ENCODE measurements around the gene SLIT1.

- TF ChIP-seq CTCF (IDR thresholded peaks at IDR 0.05) (no peak), POLR2A (IDR thresholded peaks at IDR 0.05) (no peak)
Observed at GRCh38 chr10:97066877-97067555, 118.7 kb downstream of the SLIT1 start.

Data from uterus (tissue), 2 donors.